ENCODE data around the gene ABHD6. TPM values are rescaled to one million over a fixed set of nuclear protein-coding genes. Genes with fewer than 3 reads are reported as not detected.

Gene ABHD6
- total RNA-seq, 2 experiments from 2014 or later: 4.5 to 6.1 TPM

- no peak for DNase-seq
- H3K27ac Mint-ChIP-seq: no peak overlapping the region
- no peaks in the 10 kb centered on the region for H3K9me3 Mint-ChIP-seq
- ChIA-PET POLR2A (interaction anchor here (0.9 kb wide), 1 partner anchor 136 kb away, joined by 3 read pairs; no protein-coding TSS in a partner anchor), CTCF (interaction anchor here (1.7 kb wide), 1 partner anchor 110 kb away, joined by 5 read pairs; no protein-coding TSS in a partner anchor)
- no peak overlapping the region for H3K4me3 Mint-ChIP-seq
- H3K4me1 Mint-ChIP-seq: no peaks in the 10 kb centered on the region
- H3K36me3 Mint-ChIP-seq (ENCODE audit: low read depth): no peaks in the 10 kb centered on the region
- H3K27me3 Mint-ChIP-seq: peaks cover 22% of the 10 kb centered on the region
Observed at GRCh38 chr3:58298190-58298589, 60.6 kb downstream of the ABHD6 start.

GRCh38 chr3:58299075-58299474 lies 61.5 kb downstream of the ABHD6 start:
- no peaks in the 10 kb centered on the region for H3K9me3 Mint-ChIP-seq
- no peak overlapping the region for H3K4me3 Mint-ChIP-seq
- ChIA-PET POLR2A (no interaction called here), CTCF (interaction anchor here (0.6 to 2.8 kb wide), 2 partner anchors 105 to 110 kb away, joined by 3 to 30 read pairs; no protein-coding TSS in a partner anchor)
- H3K27ac Mint-ChIP-seq: no peak overlapping the region
- H3K4me1 Mint-ChIP-seq: no peaks in the 10 kb centered on the region
- DNase-seq: no peak
- H3K36me3 Mint-ChIP-seq (ENCODE audit: low read depth): no peaks in the 10 kb centered on the region
- peaks cover 22% of the 10 kb centered on the region for H3K27me3 Mint-ChIP-seq

DNA sequence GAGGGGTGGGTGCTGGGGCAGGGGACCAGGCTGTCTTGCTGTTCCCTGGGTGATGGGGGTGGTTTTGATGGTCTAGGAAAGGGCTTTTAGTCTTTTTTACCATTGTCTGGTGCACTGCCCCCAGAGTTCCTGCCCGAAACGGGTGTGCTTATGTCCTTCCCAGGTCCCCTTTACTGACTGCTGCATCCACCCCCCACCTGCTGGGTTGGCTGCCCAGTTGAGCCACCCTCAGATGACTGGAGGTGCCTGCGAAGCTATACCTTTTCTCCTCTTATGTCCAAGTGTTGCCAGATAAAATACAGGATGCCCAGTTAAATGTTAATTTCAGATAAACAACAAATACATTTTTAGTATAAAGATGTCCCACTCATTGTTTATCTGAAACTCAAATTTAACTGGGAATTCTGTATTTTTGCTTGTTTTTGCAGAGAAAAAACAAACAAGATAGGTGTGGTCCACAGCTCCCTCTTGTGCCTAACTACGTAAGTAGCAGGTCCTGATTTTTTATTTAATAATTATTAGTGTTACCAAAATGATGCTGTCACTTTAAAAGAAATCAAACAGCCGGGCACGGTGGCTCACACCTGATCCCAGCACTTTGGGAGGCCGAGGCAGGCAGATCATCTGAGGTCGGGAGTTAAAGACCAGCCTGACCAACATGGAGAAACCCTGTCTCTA lies 62.4 kb downstream of the ABHD6 start:
- DNase-seq: no peak
- Mint-ChIP-seq H3K9me3 (no peaks in the 10 kb centered on the region), H3K4me3 (no peak overlapping the region), H3K27me3 (peaks cover 22% of the 10 kb centered on the region), H3K27ac (no peak overlapping the region), H3K36me3 (ENCODE audit: low read depth) (no peaks in the 10 kb centered on the region), H3K4me1 (peaks cover under 1% of the 10 kb centered on the region)
- POLR2A ChIA-PET: no interaction called here
- CTCF ChIA-PET: interaction anchor here (0.6 to 2.8 kb wide), 3 partner anchors 14 to 111 kb away, joined by 3 to 30 read pairs (median 3); no protein-coding TSS in a partner anchor

DNA sequence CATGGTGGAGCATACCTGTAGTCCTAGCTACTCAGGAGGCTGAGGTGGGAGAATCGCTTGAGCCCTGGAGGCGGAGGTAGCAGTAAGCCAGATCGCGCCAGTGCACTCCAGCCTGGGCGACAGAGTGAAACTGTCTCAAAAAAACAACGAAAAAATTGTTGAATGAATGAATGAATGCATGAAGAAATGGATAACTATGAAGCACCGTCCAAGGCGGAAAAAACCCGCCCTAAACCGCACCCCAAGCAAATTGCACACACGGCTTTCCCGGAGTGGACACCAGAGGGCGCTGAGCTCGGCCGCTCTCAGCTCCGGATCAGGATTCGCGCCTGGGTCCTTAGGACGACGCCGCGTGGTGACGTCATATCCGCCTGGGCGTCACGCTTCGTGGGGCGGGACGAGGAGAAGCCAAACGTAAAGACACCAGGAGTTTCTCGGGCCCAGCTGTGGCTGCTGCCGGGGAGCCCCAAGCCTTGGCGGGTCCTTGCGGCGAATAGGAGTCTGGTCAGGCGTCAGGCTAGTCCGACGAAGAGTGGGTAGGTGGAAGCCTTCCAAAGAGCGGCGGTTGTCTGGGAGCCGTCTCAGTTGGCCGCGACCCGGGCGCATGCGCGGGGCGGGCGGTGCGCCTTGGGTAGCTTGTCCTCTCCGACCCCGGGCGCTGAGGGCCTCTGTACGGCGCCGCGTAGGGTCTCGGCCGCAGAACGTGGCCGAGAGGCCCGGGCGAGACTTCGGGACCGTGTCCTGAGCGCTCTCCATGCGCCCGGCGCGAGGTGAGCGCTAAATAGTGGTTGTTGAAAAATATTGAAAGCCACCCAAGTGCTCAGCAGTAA lies 68.5 kb downstream of the ABHD6 start, which contains the start of the genes HTD2 and RPP14:
TSS of gene HTD2 (plus strand) at position 639 of the 830 bp plus-strand sequence. CDS start 11,094 bp downstream, outside the sequence.
TSS of gene RPP14 (plus strand) at position 364 of the 830 bp plus-strand sequence. CDS start 4,085 bp downstream, outside the sequence.
- ChIA-PET CTCF (interaction anchor here (0.6 to 4.7 kb wide), 80 partner anchors 11 to 1712 kb away, joined by 3 to 50 read pairs (median 5); partner anchors contain the start of genes ABHD6, FLNB, KCTD6 and PDHB), POLR2A (interaction anchor here (0.6 to 2.9 kb wide), 28 partner anchors 10 to 1389 kb away, joined by 3 to 38 read pairs (median 5); partner anchors contain the start of genes ABHD6, ARF4, FLNB and KCTD6)
- peaks cover 37% of the 10 kb centered on the region for H3K4me1 Mint-ChIP-seq
- H3K27me3 Mint-ChIP-seq: peaks cover 5% of the 10 kb centered on the region
- H3K9me3 Mint-ChIP-seq: no peaks in the 10 kb centered on the region
- H3K36me3 Mint-ChIP-seq (ENCODE audit: low read depth): peaks cover 22% of the 10 kb centered on the region
- H3K27ac Mint-ChIP-seq: peak within 1 kb of the TSS; percentile 98
- DNase-seq: peak; percentile 99
- peak within 1 kb of the TSS; percentile 94 for H3K4me3 Mint-ChIP-seq

- peak overlapping the region; percentile 94 for H3K4me3 Mint-ChIP-seq
- peaks cover 35% of the 10 kb centered on the region for H3K36me3 Mint-ChIP-seq (ENCODE audit: low read depth)
- no peaks in the 10 kb centered on the region for H3K27me3 Mint-ChIP-seq
- no peaks in the 10 kb centered on the region for H3K9me3 Mint-ChIP-seq
- peaks cover 37% of the 10 kb centered on the region for H3K4me1 Mint-ChIP-seq
- peak overlapping the region; percentile 98 for H3K27ac Mint-ChIP-seq
- DNase-seq: peak; percentile 47
- ChIA-PET CTCF (interaction anchor here (0.6 to 4.7 kb wide), 32 partner anchors 9 to 323 kb away, joined by 3 to 50 read pairs (median 13); partner anchors contain the start of genes ABHD6, KCTD6 and PXK), POLR2A (interaction anchor here (0.7 to 2.9 kb wide), 8 partner anchors 9 to 751 kb away, joined by 3 to 25 read pairs (median 7); partner anchors contain the start of gene PXK)
Observed at GRCh38 chr3:58307639-58308215, 70.1 kb downstream of the ABHD6 start.

DNA sequence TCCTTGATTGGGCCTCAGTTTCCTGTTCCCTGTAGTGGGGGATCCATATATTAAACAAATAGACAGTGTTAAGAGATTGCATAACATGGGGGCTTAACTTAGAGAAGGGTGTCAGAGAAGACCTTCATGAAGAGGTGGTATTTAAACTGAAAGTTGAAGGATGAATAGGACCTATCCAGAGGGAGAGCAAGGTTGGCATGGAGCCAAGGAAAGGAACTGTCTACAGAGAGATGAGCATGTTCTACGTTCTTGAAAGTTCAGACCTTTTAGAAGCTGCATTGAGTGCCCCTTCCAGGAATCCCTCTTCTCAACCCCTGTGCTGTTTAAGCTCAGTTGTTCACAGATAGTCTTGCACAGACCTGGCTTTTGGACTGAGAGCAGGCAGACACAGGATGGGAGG lies 71.1 kb downstream of the ABHD6 start:
- Mint-ChIP-seq H3K4me1 (peaks cover 37% of the 10 kb centered on the region), H3K9me3 (no peaks in the 10 kb centered on the region), H3K4me3 (no peak overlapping the region), H3K27ac (peak overlapping the region; percentile 29), H3K27me3 (no peaks in the 10 kb centered on the region), H3K36me3 (ENCODE audit: low read depth) (peaks cover 41% of the 10 kb centered on the region)
- ChIA-PET POLR2A (interaction anchor here (1.2 kb wide), 1 partner anchor 103 kb away, joined by 3 read pairs; no protein-coding TSS in a partner anchor), CTCF (interaction anchor here (0.9 to 4.7 kb wide), 10 partner anchors 8 to 322 kb away, joined by 3 to 50 read pairs (median 26); partner anchors contain the start of genes KCTD6 and PXK)
- no peak for DNase-seq

DNA sequence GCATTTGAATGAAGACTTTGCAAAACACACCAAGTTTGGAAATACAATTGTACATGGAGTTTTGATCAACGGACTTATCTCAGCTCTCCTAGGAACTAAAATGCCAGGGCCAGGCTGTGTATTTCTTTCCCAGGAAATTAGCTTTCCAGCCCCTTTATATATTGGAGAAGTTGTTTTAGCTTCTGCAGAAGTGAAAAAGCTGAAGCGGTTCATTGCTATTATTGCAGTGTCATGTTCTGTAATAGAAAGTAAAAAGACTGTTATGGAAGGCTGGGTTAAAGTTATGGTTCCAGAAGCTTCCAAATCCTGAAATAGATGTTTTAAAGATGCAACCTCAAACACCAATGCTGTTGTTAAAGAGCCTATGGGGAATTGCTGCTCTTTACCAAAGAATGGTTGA lies 80.2 kb downstream of the ABHD6 start:
- ChIA-PET CTCF (interaction anchor here (1.4 to 5.4 kb wide), 3 partner anchors 10 to 98 kb away, joined by 5 to 49 read pairs (median 10); partner anchors contain the start of genes HTD2 and RPP14), POLR2A (interaction anchor here (1.1 to 1.2 kb wide), 2 partner anchors 10 to 11 kb away, joined by 4 to 7 read pairs; partner anchors contain the start of genes HTD2 and RPP14)
- Mint-ChIP-seq H3K4me1 (no peaks in the 10 kb centered on the region), H3K27ac (no peak overlapping the region), H3K27me3 (no peaks in the 10 kb centered on the region), H3K4me3 (no peak overlapping the region), H3K9me3 (no peaks in the 10 kb centered on the region), H3K36me3 (ENCODE audit: low read depth) (peaks cover 49% of the 10 kb centered on the region)
- no peak for DNase-seq

- no peak overlapping the region for H3K27ac Mint-ChIP-seq
- no peak for DNase-seq
- no peaks in the 10 kb centered on the region for H3K27me3 Mint-ChIP-seq
- H3K4me3 Mint-ChIP-seq: no peak overlapping the region
- CTCF ChIA-PET: interaction anchor here (0.6 to 3.3 kb wide), 7 partner anchors 14 to 203 kb away, joined by 3 to 35 read pairs (median 4); partner anchors contain the start of genes HTD2 and RPP14
- no peaks in the 10 kb centered on the region for H3K9me3 Mint-ChIP-seq
- POLR2A ChIA-PET: interaction anchor here (0.5 to 1.4 kb wide), 3 partner anchors 15 to 191 kb away, joined by 3 to 4 read pairs (median 3); partner anchors contain the start of genes HTD2 and RPP14
- H3K36me3 Mint-ChIP-seq (ENCODE audit: low read depth): peaks cover 25% of the 10 kb centered on the region
- H3K4me1 Mint-ChIP-seq: peaks cover 29% of the 10 kb centered on the region
Observed at GRCh38 chr3:58321791-58322190, 84.2 kb downstream of the ABHD6 start.

- Mint-ChIP-seq H3K4me3 (no peak overlapping the region), H3K4me1 (peaks cover 29% of the 10 kb centered on the region), H3K36me3 (ENCODE audit: low read depth) (peaks cover 18% of the 10 kb centered on the region), H3K27ac (no peak overlapping the region), H3K9me3 (no peaks in the 10 kb centered on the region), H3K27me3 (no peaks in the 10 kb centered on the region)
- DNase-seq: no peak
- ChIA-PET CTCF (interaction anchor here (2.4 to 3.3 kb wide), 3 partner anchors 13 to 93 kb away, joined by 14 to 35 read pairs (median 14); partner anchors contain the start of genes HTD2 and RPP14), POLR2A (interaction anchor here (1.2 kb wide), 1 partner anchor 16 kb away, joined by 4 read pairs; the partner anchor contains the start of genes HTD2 and RPP14)
Observed at GRCh38 chr3:58322793-58323192, 85.2 kb downstream of the ABHD6 start.

- Mint-ChIP-seq H3K9me3 (no peaks in the 10 kb centered on the region), H3K27me3 (no peaks in the 10 kb centered on the region), H3K4me3 (no peak overlapping the region), H3K4me1 (peaks cover 29% of the 10 kb centered on the region), H3K36me3 (ENCODE audit: low read depth) (peaks cover 11% of the 10 kb centered on the region), H3K27ac (peak overlapping the region; percentile 51)
- ChIA-PET CTCF (interaction anchor here (1.0 to 3.3 kb wide), 3 partner anchors 11 to 92 kb away, joined by 3 to 35 read pairs (median 6); partner anchors contain the start of genes HTD2 and RPP14), POLR2A (interaction anchor here (1.0 to 2.1 kb wide), 2 partner anchors 9 to 17 kb away, joined by 3 to 9 read pairs; partner anchors contain the start of genes HTD2 and RPP14)
- DNase-seq: no peak
Observed at GRCh38 chr3:58323529-58324390, 86.2 kb downstream of the ABHD6 start.
